GM11168 (cell line): ENCODE data around the gene FABP1.

Source experiments
- in situ Hi-C: fragments of 300-500 bp; cut with MboI; formaldehyde crosslinking; loops from one replicate; pipeline ENCODE4 v1.12.0; 2022; ENCODE audit warnings: low sequenced_read_pairs; ENCODE audit not compliant: unreplicated experiment

The FABP1 gene

GRCh38 chr2:88127888-88128653 lies at the start of gene FABP1:
Gene FABP1, minus strand, starts transcription at chr2:88128062. Its CDS starts 45 bp downstream, at chr2:88128017.
- in situ Hi-C loops, result no loop called here

DNA sequence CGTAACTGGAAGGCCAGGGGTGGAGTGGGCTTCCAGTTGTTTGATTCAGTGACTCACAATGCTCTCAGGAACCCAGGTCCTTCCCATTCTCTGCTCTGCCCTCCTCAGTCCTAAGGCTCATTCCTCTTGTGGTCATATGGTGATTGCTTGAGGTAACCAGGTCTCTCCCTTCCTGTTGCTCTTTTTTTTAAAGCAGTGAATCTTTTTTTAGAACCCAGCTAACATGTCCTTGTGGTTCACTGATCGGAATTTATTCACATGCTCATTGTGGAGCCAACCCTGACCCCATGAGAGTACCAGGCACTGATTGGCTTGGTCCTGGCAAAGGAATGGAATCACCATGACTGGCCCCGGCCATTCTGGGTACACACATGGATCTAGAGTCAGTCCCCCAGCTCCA lies 49.7 kb upstream of the FABP1 start:
- in situ Hi-C loops, result no loop called here

- in situ Hi-C loops, result no loop called here
Observed at GRCh38 chr2:88176352-88176984, 48.6 kb upstream of the FABP1 start.

GRCh38 chr2:88172882-88173281 lies 45.0 kb upstream of the FABP1 start:
- in situ Hi-C loops, result no loop called here

GRCh38 chr2:88171966-88172365 lies 44.1 kb upstream of the FABP1 start:
- in situ Hi-C loops, result no loop called here

DNA sequence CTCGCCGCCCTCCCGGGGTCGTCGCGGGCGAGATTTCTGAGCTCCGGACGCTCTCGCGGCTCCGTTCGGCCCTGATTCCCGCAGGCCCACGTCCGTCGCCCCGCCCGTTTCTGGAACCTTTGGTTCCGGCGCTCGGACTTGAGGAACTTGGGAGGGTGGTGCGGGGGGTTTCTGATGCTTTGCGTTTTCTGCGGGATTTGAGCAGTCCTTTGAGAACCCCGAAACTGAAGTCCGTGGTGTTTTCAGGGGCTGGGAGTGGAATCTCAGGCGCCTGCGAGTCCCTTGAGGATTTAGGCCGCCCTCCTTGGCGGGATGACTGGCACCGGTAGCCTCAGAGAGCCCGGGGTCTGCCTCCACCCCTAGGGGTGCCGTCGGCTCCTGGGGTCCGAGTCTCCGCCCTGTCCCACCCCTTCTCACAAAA lies 42.6 kb upstream of the FABP1 start:
- in situ Hi-C loops, result no loop called here

DNA sequence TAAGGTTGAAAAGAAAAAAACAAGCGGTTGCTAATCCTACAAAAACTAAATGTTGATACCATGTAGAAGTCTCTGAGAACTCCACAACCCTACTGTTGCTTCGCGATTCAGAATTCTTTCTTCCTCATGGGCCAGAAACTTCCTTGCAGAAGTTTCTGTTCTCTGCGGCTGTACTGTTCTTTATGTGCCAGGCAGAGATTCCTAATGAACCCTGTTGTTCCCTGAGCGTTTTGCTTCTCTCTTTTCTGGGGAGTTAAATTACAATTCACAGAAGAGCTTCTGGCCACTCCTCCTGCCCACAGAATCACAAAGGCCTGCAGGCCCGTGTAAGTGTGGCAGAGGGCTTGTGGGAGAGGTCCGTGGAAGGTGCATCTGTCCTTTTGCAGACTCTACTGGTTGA lies 40.5 kb upstream of the FABP1 start:
- in situ Hi-C loops, result no loop called here

- in situ Hi-C loops, result no loop called here
Observed at GRCh38 chr2:88167740-88168139, 39.9 kb upstream of the FABP1 start.

GRCh38 chr2:88165332-88166003 lies 37.6 kb upstream of the FABP1 start:
- in situ Hi-C loops, result no loop called here

GRCh38 chr2:88161446-88162244 lies 33.8 kb upstream of the FABP1 start:
- in situ Hi-C loops, result no loop called here

DNA sequence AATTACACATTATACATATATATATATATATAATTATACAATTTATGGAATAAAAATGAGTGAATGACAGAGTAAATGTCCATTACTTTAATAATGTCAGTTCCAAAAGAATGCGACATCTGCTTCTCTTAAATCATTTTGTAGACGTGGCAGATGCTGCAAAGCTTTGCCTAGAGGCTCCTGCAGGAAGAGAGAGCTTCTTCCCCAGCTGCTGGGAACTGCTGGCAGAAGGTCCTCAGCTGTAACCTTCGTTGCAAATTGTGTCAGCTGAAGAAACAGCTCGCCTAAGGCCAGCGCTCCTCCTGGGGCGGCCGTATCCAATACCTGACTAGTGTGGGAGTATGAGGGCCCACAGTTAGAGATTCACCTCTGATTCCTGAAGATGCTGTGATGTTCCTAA lies 32.7 kb upstream of the FABP1 start:
- in situ Hi-C loops, result no loop called here

- in situ Hi-C loops, result loop anchor here (5.0 kb wide), 1 partner anchor 103 kb away; the partner anchor contains the start of gene KRCC1
Observed at GRCh38 chr2:88159955-88160415, 32.1 kb upstream of the FABP1 start.

DNA sequence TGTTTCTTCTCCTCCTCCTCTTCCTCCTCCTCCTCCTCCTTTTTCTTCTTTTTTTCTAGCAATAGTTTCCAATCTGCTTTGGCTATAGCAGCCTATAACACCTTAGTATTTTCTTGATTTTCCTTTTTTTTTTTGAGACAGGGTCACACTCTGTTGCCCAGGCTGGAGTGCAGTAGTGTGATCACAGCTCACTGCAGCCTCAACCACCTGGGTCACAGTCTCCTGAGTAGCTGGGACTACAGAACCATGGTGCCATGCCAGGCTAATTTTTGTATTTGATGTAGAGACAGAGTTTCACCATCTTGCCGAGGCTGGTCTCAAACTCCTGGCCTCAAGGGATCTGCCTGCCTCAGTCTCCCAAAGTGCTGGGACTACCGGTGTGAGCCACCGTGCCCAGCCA lies 31.6 kb upstream of the FABP1 start:
- in situ Hi-C loops, result loop anchor here (5.0 kb wide), 1 partner anchor 102 kb away; the partner anchor contains the start of gene KRCC1

- in situ Hi-C loops, result no loop called here
Observed at GRCh38 chr2:88148929-88149438, 21.1 kb upstream of the FABP1 start.

DNA sequence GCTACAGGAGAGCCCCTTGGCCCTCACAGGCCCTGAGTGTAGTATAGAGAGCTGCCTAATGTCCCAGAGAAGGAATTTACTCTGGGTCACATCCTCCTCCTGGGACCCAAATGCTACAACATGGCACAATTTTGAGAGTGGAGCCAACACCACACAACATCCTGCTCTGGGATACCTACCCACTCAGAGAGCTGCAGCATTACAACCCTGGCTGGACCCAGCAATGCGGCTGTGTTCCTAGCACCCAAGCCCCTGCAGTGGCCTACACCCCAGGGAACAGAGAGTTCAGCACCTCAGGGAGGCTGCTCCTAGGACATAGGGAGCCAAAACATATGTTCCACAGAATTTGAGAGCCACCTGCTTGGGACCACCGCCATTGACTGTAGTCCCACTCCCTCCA lies 19.3 kb upstream of the FABP1 start:
- in situ Hi-C loops, result no loop called here

GRCh38 chr2:88146590-88146989 lies 18.7 kb upstream of the FABP1 start:
- in situ Hi-C loops, result no loop called here

GRCh38 chr2:88144914-88145497 lies 17.1 kb upstream of the FABP1 start:
- in situ Hi-C loops, result no loop called here

- in situ Hi-C loops, result no loop called here
Observed at GRCh38 chr2:88144271-88144670, 16.4 kb upstream of the FABP1 start.

- in situ Hi-C loops, result no loop called here
Observed at GRCh38 chr2:88141952-88142351, 14.1 kb upstream of the FABP1 start.

DNA sequence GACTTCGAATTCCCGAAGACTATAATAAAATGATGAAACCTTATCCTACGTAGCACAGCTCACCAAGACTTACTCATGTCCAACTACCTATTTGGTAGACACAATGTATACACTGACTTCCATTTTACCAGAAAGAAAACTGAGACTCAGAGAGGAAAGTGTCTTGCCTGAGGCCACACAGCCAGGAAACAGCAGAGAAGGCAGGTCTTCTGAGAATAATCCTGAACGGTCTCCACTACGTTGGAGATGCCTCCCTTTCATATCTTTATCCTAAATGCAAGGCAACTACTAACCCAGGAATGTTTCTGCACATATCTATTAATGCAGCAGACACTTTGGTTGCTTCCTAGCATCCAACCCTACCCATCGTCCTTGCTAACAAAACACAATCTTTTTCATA lies 11.9 kb upstream of the FABP1 start:
- in situ Hi-C loops, result no loop called here
